A673 (cell line): ENCODE measurements around the gene CLCN7. TPM values are rescaled to one million over a fixed set of nuclear protein-coding genes. Genes with fewer than 3 reads are reported as not detected.

ENCODE experiments used
- BruUV-seq: library from RNA; stranded (reverse); fragments of 400-500 nt; replicated peaks from 2 replicates; lab custom pipeline; 2021; lab: Mats Ljungman, UMichigan
- CTCF ChIA-PET: fragments of 300-600 bp; sonication (Branson Sonifier 250); formaldehyde crosslinking; loops from one replicate; lab custom pipeline; 2022; ENCODE audit warnings: antibody characterized with exemption; lab: Charles Lee
- POLR2A ChIA-PET: fragments of 300-600 bp; sonication (Branson Sonifier 250); formaldehyde crosslinking; loops from one replicate; lab custom pipeline; 2022; ENCODE audit warnings: antibody characterized with exemption; ENCODE audit not compliant: low non-redundant PET; lab: Charles Lee
- DNase-seq: peaks from one replicate; pipeline ENCODE4 v3.0.0-alpha.2; 2015; ENCODE audit warnings: low spot score
- H3K27ac ChIP-seq: fragments of 200-600 bp; sonication (generic); 2 replicates; pipeline ENCODE4 v1.5.1; 2016; ENCODE audit warnings: mixed run types, low read depth, mild to moderate bottlenecking, mixed read lengths, antibody characterized with exemption, low read length; ENCODE audit not compliant: poor library complexity, severe bottlenecking
- H3K27me3 ChIP-seq: fragments of 200-600 bp; sonication (generic); replicated peaks from 2 replicates; pipeline ENCODE4 v1.6.1; 2017; ENCODE audit warnings: mixed run types, low read depth, mild to moderate bottlenecking, mixed read lengths, antibody characterized with exemption, low read length; ENCODE audit not compliant: insufficient read depth, poor library complexity
- H3K36me3 ChIP-seq: fragments of 200-600 bp; sonication (generic); 2 replicates; pipeline ENCODE4 v1.6.1; 2016; ENCODE audit warnings: mixed run types, mild to moderate bottlenecking, mixed read lengths, antibody characterized with exemption, low read length; ENCODE audit not compliant: insufficient read depth, poor library complexity, severe bottlenecking
- H3K4me1 ChIP-seq: fragments of 200-600 bp; sonication (generic); 2 replicates; pipeline ENCODE4 v1.6.1; 2017; ENCODE audit warnings: mixed run types, mild to moderate bottlenecking, mixed read lengths, antibody characterized with exemption, low read length; ENCODE audit not compliant: insufficient read depth, poor library complexity, severe bottlenecking
- H3K4me3 ChIP-seq: fragments of 200-600 bp; sonication (generic); 2 replicates; pipeline ENCODE4 v1.5.1; 2016; ENCODE audit warnings: low read depth, mixed run types, mild to moderate bottlenecking, mixed read lengths, low read length; ENCODE audit not compliant: poor library complexity, severe bottlenecking
- H3K9me3 ChIP-seq: fragments of 200-600 bp; sonication (generic); 2 replicates; pipeline ENCODE4 v1.6.1; 2016; ENCODE audit warnings: mixed run types, low read depth, mild to moderate bottlenecking, mixed read lengths, antibody characterized with exemption, low read length; ENCODE audit not compliant: poor library complexity, severe bottlenecking
- CTCF ChIP-seq: fragments of 300-800, 200-600 bp; sonication (generic); conservative IDR thresholded peaks from 2 replicates; pipeline ENCODE4 v1.5.1; 2017; ENCODE audit warnings: low read depth, mild to moderate bottlenecking, antibody characterized with exemption, low read length, moderate library complexity, mixed read lengths
- EZH2 ChIP-seq: fragments of 200-600 bp; sonication (generic); IDR thresholded peaks from 2 replicates; pipeline ENCODE4 v1.6.1; 2017; ENCODE audit warnings: borderline replicate concordance, low read depth, mild to moderate bottlenecking, mixed read lengths, antibody characterized with exemption, low read length; ENCODE audit not compliant: poor library complexity, severe bottlenecking
- intact Hi-C: fragments of 100-400 bp; cut with micrococcal nuclease; formaldehyde crosslinking; loops from one replicate; pipeline ENCODE4 v1.10.0; 2022; ENCODE audit not compliant: unreplicated experiment
- total RNA-seq: library from RNA; stranded (reverse); gene quantifications from 2 replicates; pipeline ENCODE4 v1.2.3, GENCODE V29; 2021

Gene CLCN7
- total RNA-seq, 1 experiment from 2014 or later: 89.3 TPM

GRCh38 chr16:1403733-1404132 is 71.1 kb downstream of the CLCN7 start:
- POLR2A ChIA-PET: no interaction called here
- TF ChIP-seq CTCF: no peak
- no peak for TF ChIP-seq EZH2
- no peaks in the 10 kb centered on the region for H3K36me3 ChIP-seq
- no peaks in the 10 kb centered on the region for H3K27me3 ChIP-seq
- H3K4me3 ChIP-seq: no peak overlapping the region
- intact Hi-C loops: no loop called here
- no TSS peak for BruUV-seq
- peaks cover 7% of the 10 kb centered on the region for H3K4me1 ChIP-seq
- no peak overlapping the region for H3K27ac ChIP-seq
- H3K9me3 ChIP-seq: no peaks in the 10 kb centered on the region
- no peak for DNase-seq
- CTCF ChIA-PET: no interaction called here

GRCh38 chr16:1403036-1403435 is 71.8 kb downstream of the CLCN7 start:
- ChIA-PET POLR2A (no interaction called here), CTCF (no interaction called here)
- no peaks in the 10 kb centered on the region for H3K27me3 ChIP-seq
- no peak overlapping the region for H3K4me3 ChIP-seq
- no TSS peak for BruUV-seq
- no peak overlapping the region for H3K27ac ChIP-seq
- intact Hi-C loops: no loop called here
- H3K9me3 ChIP-seq: no peaks in the 10 kb centered on the region
- peaks cover 7% of the 10 kb centered on the region for H3K4me1 ChIP-seq
- no peaks in the 10 kb centered on the region for H3K36me3 ChIP-seq
- DNase-seq: no peak
- no peak for TF ChIP-seq CTCF
- no peak for TF ChIP-seq EZH2

- Histone ChIP-seq H3K4me3 (no peak overlapping the region), H3K27ac (no peak overlapping the region), H3K27me3 (no peaks in the 10 kb centered on the region), H3K4me1 (no peaks in the 10 kb centered on the region), H3K36me3 (no peaks in the 10 kb centered on the region), H3K9me3 (no peaks in the 10 kb centered on the region)
- ChIA-PET CTCF (no interaction called here), POLR2A (no interaction called here)
- DNase-seq: no peak
- intact Hi-C loops: no loop called here
- TF ChIP-seq CTCF (no peak), EZH2 (no peak)
- no TSS peak for BruUV-seq
These were observed 73.1 kb downstream of the CLCN7 start for GRCh38 chr16:1401758-1402154.
